Measurements from ENCODE around the gene CTXN1.

- TF ChIP-seq POLR2A (IDR thresholded peaks at IDR 0.05) (no peak), CTCF (IDR thresholded peaks at IDR 0.05) (peak in 1 of 6 experiments; percentile 2)
Observed at GRCh38 chr19:7926021-7926726, at the start of gene CTXN1.
